Omental fat pad (tissue), 4 donors: ENCODE results near the gene CAMKK1. TPM values are rescaled to one million over a fixed set of nuclear protein-coding genes. Genes with fewer than 3 reads are reported as not detected.
A peak's percentile ranks its signal among the peaks of the same experiment; 100 is the strongest.

Experiments
- ATAC-seq: fragments of 150-250 bp; one replicate; pipeline ENCODE4 v1.9.1; 2016; ENCODE audit warnings: mild to moderate bottlenecking, moderate library complexity; ENCODE audit not compliant: low FRiP score
- DNase-seq: peaks from one replicate; pipeline ENCODE4 v3.0.0-alpha.2; 2019; ENCODE audit warnings: low spot score
- total RNA-seq, 4 donors: library from RNA; depleted of rRNA; stranded (reverse); fragments of >200 nt; gene quantifications; one replicate each; pipeline ENCODE4 v1.1.0, GENCODE V29; 2016
- TF ChIP-seq, protein P1 (sequence below), 3 donors: fragments of 450-650 bp; IDR thresholded peaks; one replicate each; pipeline ENCODE4 v1.5.1; 2016 to 2017; ENCODE audit warnings: antibody characterized with exemption in 3 of 3, mild to moderate bottlenecking in 3 of 3, moderate library complexity in 2 of 3

The CAMKK1 gene
- total RNA-seq, 4 donors from 2014 or later = 4.3 to 9.9 (median 8.2) TPM

GRCh38 chr17:3891626-3892094 is 1.2 kb downstream of the CAMKK1 start:
- no peak for ATAC-seq
- DNase-seq = no peak

GRCh38 chr17:3890878-3891219 is 2.0 kb downstream of the CAMKK1 start:
- no peak for DNase-seq
- TF ChIP-seq, protein P1, sequence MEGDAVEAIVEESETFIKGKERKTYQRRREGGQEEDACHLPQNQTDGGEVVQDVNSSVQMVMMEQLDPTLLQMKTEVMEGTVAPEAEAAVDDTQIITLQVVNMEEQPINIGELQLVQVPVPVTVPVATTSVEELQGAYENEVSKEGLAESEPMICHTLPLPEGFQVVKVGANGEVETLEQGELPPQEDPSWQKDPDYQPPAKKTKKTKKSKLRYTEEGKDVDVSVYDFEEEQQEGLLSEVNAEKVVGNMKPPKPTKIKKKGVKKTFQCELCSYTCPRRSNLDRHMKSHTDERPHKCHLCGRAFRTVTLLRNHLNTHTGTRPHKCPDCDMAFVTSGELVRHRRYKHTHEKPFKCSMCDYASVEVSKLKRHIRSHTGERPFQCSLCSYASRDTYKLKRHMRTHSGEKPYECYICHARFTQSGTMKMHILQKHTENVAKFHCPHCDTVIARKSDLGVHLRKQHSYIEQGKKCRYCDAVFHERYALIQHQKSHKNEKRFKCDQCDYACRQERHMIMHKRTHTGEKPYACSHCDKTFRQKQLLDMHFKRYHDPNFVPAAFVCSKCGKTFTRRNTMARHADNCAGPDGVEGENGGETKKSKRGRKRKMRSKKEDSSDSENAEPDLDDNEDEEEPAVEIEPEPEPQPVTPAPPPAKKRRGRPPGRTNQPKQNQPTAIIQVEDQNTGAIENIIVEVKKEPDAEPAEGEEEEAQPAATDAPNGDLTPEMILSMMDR (IDR thresholded peaks at IDR 0.05) = no peak

More at GRCh38 chr17:3891626-3892094, 1.2 kb downstream of the CAMKK1 start:
- TF ChIP-seq, protein P1 (IDR thresholded peaks at IDR 0.05) = no peak

GRCh38 chr17:3890082-3890877 is 2.6 kb downstream of the CAMKK1 start:
- peak; percentile 81 for DNase-seq
- TF ChIP-seq, protein P1 (IDR thresholded peaks at IDR 0.05) = no peak
- peak; percentile 60 for ATAC-seq

More at GRCh38 chr17:3890878-3891219, 2.0 kb downstream of the CAMKK1 start:
- ATAC-seq = no peak

DNA sequence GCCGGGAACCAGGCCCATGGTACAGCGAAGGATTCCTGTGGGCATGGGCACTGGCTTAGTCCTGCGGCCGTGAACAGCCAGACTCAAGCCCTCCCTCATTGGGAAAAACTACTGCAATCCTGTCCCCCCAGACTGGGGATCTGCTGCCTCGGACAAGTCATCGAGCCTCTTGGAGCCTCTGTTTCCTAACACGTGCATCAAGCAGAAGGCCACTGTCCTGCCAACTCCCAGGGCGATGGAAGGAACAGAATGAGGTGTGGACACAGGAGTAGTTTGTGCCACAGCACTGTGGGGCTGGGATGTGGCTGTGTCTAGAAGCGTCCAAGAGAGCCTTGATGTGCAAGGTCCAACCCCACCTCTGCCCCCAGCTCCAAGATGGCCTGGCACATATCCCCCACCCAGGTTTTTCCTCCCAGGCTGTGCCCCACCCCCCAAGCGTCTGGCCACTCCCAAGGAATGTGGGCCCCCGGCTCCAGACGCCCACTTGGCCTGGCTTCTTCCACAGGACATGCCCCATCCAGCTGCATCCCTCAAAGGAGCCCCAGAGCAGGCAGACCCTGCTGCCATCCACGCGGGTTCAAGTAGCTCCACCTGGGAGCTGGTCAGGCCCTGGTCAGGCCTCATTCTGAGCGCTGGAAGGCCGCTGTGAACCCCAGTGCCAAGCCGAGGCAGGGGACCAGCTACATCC is 3.4 kb downstream of the CAMKK1 start:
- no peak for ATAC-seq
- DNase-seq = no peak
- TF ChIP-seq, protein P1 (IDR thresholded peaks at IDR 0.05) = no peak

DNA sequence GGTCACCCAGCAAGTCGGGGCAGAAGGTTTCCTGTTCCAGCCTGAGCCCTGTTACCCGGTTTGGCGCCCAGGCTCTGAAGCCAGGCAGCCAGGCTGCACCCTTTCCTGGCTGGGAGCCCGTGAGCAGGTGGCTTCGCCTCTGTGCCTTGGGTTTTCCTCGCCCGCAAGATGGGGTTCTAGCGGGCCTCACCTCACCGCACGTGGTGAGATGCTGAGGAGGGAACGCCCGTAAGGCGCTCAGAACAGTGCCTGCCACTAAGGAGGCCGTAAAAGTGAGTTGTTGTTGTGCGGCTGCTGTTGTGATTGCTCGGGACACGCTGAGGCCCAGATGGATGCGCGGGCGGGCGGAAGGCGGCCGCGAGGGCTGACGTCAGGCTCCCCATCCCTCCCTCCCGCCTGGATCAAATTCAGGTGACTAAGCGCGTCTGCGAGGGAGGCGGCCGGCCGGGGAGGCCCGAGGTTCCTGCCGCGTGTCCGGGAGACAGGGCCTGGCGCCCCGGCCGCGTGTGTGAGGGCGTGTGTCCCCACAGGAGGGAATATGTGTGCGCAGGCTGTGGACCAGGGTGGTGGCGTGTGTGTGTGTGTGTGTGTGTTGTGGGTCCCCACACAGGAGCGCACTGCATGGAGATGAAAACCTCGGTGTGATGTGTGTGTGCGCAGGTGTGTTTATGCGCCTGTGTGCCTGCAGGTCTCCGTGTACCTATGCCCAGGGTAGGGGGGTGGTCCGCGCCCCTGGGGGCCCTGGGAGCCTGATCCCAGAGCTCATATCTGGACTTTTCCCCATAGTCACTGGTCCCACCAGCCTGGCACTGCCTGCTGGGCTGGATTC is 4.3 kb downstream of the CAMKK1 start:
- DNase-seq (peak; percentile 38), ATAC-seq (peak; percentile 39)
- TF ChIP-seq, protein P1 (IDR thresholded peaks at IDR 0.05) = no peak

DNA sequence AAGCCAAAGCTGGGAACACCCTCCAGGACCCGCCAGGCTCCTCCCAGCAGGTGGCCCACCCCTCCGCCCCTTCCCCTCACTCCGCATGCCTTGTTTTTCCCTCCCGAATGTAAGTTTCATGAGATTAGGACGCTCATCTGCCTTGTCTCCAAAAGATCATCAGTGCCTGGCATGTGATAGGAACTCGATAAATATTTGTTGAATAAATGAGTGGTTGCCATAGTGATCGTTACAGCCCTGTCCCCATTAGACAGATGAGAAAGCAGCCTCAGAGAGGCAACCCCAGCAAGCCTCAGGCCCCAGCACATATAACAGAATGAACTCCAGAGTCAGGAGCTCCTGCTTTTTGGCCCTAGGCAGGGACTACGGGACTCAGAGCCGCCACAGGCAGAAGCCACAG is 5.0 kb downstream of the CAMKK1 start:
- DNase-seq (no peak), ATAC-seq (no peak)
- TF ChIP-seq, protein P1 (IDR thresholded peaks at IDR 0.05) = no peak
